HepG2 (cell line): ENCODE data around the gene VPS26B. TPM values are rescaled to one million over a fixed set of nuclear protein-coding genes. Genes with fewer than 3 reads are reported as not detected.

Experiments
- CAMTA2 ChIP-seq: sonication (generic); formaldehyde crosslinking; IDR thresholded peaks from 2 replicates; pipeline ENCODE4 v1.4.0; 2020; ENCODE audit warnings: mild to moderate bottlenecking, missing genetic modification reagents, borderline replicate concordance
- CHCHD3 ChIP-seq: sonication (generic); formaldehyde crosslinking; IDR thresholded peaks from 2 replicates; pipeline ENCODE4 v1.8.0; 2022; ENCODE audit warnings: mild to moderate bottlenecking, missing genetic modification reagents, moderate library complexity
- ESRRA ChIP-seq: sonication (generic); formaldehyde crosslinking; IDR thresholded peaks from 2 replicates; pipeline ENCODE4 v1.5.1; 2020; ENCODE audit warnings: mild to moderate bottlenecking, low read depth, missing genetic modification reagents
- HMGA1 ChIP-seq: sonication (generic); formaldehyde crosslinking; conservative IDR thresholded peaks from 2 replicates; pipeline ENCODE4 v1.4.0; 2020; ENCODE audit warnings: missing genetic modification reagents
- HOXA3 ChIP-seq: sonication (generic); formaldehyde crosslinking; IDR thresholded peaks from 2 replicates; pipeline ENCODE4 v1.5.0; 2020; ENCODE audit warnings: missing genetic modification reagents
- NFE2L2 ChIP-seq: fragments of 150-350 bp; IDR thresholded peaks from 2 replicates; pipeline ENCODE4 v1.6.1; 2014; ENCODE audit warnings: low read length
- NR2F6 ChIP-seq, 2 experiments: IDR thresholded peaks; 2 replicates each; pipeline ENCODE4 v1.6.1; 2016; ENCODE audit warnings: antibody characterized with exemption in 1 of 2, mild to moderate bottlenecking in 1 of 2
- PAWR ChIP-seq: sonication (generic); formaldehyde crosslinking; IDR thresholded peaks from 2 replicates; pipeline ENCODE4 v1.4.0; 2020; ENCODE audit warnings: missing genetic modification reagents, mild to moderate bottlenecking, borderline replicate concordance
- PHF5A ChIP-seq: IDR thresholded peaks from one replicate; pipeline ENCODE4 v1.6.1; 2018; ENCODE audit warnings: low read depth, missing genetic modification reagents; ENCODE audit not compliant: unreplicated experiment
- POLR2A ChIP-seq, 2 experiments: IDR thresholded peaks; 2 replicates each; pipeline ENCODE4 v1.6.1; 2011; ENCODE audit warnings: low read depth in 2 of 2, low read length in 2 of 2, mild to moderate bottlenecking in 1 of 2, moderate library complexity in 1 of 2; ENCODE audit not compliant: insufficient read depth in 1 of 2
- RFXAP ChIP-seq: sonication (generic); formaldehyde crosslinking; IDR thresholded peaks from 2 replicates; pipeline ENCODE4 v1.4.0; 2020; ENCODE audit warnings: missing genetic modification reagents, borderline replicate concordance
- SALL1 ChIP-seq: sonication (generic); formaldehyde crosslinking; IDR thresholded peaks from 2 replicates; pipeline ENCODE4 v1.8.0; 2022; ENCODE audit warnings: mild to moderate bottlenecking, missing genetic modification reagents
- TGIF2 ChIP-seq: IDR thresholded peaks from 2 replicates; pipeline ENCODE4 v1.6.1; 2016; ENCODE audit warnings: control low read depth, missing compliant biosample characterization
- TP53 ChIP-seq: sonication (generic); formaldehyde crosslinking; conservative IDR thresholded peaks from 2 replicates; pipeline ENCODE4 v1.4.0; 2020; ENCODE audit warnings: missing genetic modification reagents
- ZBTB21 ChIP-seq: sonication (generic); formaldehyde crosslinking; IDR thresholded peaks from 2 replicates; pipeline ENCODE4 v1.4.0; 2020; ENCODE audit warnings: missing genetic modification reagents
- ZNF333 ChIP-seq: sonication (generic); formaldehyde crosslinking; IDR thresholded peaks from 2 replicates; pipeline ENCODE4 v1.4.0; 2020; ENCODE audit warnings: mild to moderate bottlenecking, missing genetic modification reagents, borderline replicate concordance
- polyA plus RNA-seq, 8 experiments: library from polyadenylated mRNA; depleted of rRNA in 3 of 8; stranded (reverse) in 7 of 8; unstranded in 1 of 8; fragments of >200 nt; fragmentation: Illumina TruSeq in 4 of 8; extraction: Trizol in 4 of 8; gene quantifications; 2 replicates each; pipeline versions ENCODE4 v1.2.1 to v1.2.3, GENCODE V29; 2011 to 2016; ENCODE audit warnings: low read depth in 4 of 8, missing spikeins in 1 of 8, mixed read lengths in 1 of 8; ENCODE audit not compliant: insufficient read depth in 1 of 8
- total RNA-seq, 5 experiments: library from RNA; depleted of rRNA; stranded (reverse); fragments of >200 nt; fragmentation: Illumina TruSeq; extraction: Trizol; gene quantifications; 2 replicates each; pipeline ENCODE4 v1.2.3, GENCODE V29; 2016; ENCODE audit warnings: low read depth in 1 of 5
- TF ChIP-seq, protein P1 (sequence below): sonication (generic); formaldehyde crosslinking; IDR thresholded peaks from 2 replicates; pipeline ENCODE4 v1.4.0; 2020; ENCODE audit warnings: missing genetic modification reagents
- TF ChIP-seq, protein P2 (sequence below), 2 experiments: fragments of 450-650 bp in 1 of 2; sonication (generic) in 1 of 2; formaldehyde crosslinking in 1 of 2; IDR thresholded peaks; 2 replicates each; pipeline versions ENCODE4 v1.6.1 to v1.8.0; 2016 to 2022; ENCODE audit warnings: antibody characterized with exemption in 1 of 2, mild to moderate bottlenecking in 1 of 2, missing genetic modification reagents in 1 of 2
- TF ChIP-seq, protein P3 (sequence below): sonication (generic); formaldehyde crosslinking; IDR thresholded peaks from 2 replicates; pipeline ENCODE4 v1.5.1; 2020; ENCODE audit warnings: missing genetic modification reagents, mild to moderate bottlenecking, borderline replicate concordance

VPS26B gene
- total and polyA plus RNA-seq, 2 of the 13 experiments (the other 11 are each of a cell fraction or from before 2014, with no cell fraction given): 20.2 to 23.2 TPM

DNA sequence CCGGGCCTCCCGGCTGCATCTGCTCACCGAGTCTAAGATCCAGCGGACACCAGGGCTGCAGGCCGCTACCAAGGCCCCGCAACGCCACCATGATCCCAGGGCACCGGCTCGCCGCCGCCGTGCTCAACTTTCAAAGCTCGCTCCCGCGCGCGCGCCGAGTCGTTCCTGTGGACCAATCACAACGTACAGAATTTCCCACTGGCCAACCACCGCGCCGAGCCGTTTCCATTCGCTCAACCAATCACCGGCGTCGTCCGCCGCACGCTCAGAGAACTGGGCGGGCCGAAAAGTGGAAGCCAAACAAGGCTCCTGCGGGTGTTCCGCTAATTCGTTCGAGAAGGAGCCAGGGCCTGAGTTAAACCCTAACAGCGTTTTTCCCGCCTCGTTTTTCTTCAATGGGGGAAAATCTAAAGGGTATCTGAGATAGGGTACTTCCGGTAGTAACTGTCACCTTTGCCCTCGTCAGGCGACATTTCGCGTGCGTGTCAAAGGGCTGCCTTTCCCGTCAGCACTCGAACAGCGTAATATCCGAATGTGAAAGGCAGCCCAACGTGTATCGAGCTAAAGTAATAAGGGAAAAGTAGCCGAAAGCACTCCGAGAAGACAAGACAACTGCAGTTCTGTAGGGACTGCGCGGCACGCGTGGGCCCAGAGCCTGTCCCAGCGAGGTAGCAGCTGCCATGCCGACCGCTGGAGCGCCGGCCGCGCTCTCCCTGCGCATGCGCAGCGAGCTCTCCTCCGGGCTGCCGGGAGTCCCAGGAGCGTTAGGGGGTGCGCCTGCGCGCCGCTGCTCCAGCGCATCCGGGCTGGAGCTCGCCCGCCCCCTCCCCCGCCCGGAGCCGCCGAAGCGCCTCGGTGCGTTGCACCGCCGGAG is at the start of gene VPS26B, which contains the start of gene NCAPD3 (continued):
- TF ChIP-seq, protein P1, sequence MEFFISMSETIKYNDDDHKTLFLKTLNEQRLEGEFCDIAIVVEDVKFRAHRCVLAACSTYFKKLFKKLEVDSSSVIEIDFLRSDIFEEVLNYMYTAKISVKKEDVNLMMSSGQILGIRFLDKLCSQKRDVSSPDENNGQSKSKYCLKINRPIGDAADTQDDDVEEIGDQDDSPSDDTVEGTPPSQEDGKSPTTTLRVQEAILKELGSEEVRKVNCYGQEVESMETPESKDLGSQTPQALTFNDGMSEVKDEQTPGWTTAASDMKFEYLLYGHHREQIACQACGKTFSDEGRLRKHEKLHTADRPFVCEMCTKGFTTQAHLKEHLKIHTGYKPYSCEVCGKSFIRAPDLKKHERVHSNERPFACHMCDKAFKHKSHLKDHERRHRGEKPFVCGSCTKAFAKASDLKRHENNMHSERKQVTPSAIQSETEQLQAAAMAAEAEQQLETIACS: peak; percentile 89
- TF ChIP-seq ESRRA (CRISPR knock-in tag) (no peak; the same call in 1 of the 2 replicates), NFE2L2 (no peak), HOXA3 (0 out of 2 replicates have a peak, but pooled peaks have one; percentile 17), TGIF2 (CRISPR knock-in tag) (peak; percentile 84), CAMTA2 (CRISPR knock-in tag) (peak; percentile 71; the same call in 1 of the 2 replicates), PHF5A (CRISPR knock-in tag) (no peak), NR2F6 (IDR thresholded peaks at IDR 0.05) (peak; percentile 55), NR2F6 (CRISPR knock-in tag; IDR thresholded peaks at IDR 0.05) (peak; percentile 53), CHCHD3 (CRISPR knock-in tag) (no peak), POLR2A (IDR thresholded peaks at IDR 0.05; ENCODE audit: insufficient read depth in 1 of 2, low read depth in 2 of 2, low read length in 2 of 2) (peak; percentile 95 to 98), PAWR (no peak), SALL1 (CRISPR knock-in tag) (peak; percentile 39), HMGA1 (CRISPR knock-in tag) (no peak), ZNF333 (CRISPR knock-in tag) (peak; percentile 50; the same call in 1 of the 2 replicates), RFXAP (CRISPR knock-in tag) (peak; percentile 71), ZBTB21 (CRISPR knock-in tag) (no peak), TP53 (CRISPR knock-in tag) (peak; percentile 78)
- TF ChIP-seq, protein P2, sequence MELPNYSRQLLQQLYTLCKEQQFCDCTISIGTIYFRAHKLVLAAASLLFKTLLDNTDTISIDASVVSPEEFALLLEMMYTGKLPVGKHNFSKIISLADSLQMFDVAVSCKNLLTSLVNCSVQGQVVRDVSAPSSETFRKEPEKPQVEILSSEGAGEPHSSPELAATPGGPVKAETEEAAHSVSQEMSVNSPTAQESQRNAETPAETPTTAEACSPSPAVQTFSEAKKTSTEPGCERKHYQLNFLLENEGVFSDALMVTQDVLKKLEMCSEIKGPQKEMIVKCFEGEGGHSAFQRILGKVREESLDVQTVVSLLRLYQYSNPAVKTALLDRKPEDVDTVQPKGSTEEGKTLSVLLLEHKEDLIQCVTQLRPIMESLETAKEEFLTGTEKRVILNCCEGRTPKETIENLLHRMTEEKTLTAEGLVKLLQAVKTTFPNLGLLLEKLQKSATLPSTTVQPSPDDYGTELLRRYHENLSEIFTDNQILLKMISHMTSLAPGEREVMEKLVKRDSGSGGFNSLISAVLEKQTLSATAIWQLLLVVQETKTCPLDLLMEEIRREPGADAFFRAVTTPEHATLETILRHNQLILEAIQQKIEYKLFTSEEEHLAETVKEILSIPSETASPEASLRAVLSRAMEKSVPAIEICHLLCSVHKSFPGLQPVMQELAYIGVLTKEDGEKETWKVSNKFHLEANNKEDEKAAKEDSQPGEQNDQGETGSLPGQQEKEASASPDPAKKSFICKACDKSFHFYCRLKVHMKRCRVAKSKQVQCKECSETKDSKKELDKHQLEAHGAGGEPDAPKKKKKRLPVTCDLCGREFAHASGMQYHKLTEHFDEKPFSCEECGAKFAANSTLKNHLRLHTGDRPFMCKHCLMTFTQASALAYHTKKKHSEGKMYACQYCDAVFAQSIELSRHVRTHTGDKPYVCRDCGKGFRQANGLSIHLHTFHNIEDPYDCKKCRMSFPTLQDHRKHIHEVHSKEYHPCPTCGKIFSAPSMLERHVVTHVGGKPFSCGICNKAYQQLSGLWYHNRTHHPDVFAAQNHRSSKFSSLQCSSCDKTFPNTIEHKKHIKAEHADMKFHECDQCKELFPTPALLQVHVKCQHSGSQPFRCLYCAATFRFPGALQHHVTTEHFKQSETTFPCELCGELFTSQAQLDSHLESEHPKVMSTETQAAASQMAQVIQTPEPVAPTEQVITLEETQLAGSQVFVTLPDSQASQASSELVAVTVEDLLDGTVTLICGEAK (IDR thresholded peaks at IDR 0.05): no peak
- TF ChIP-seq, protein P2 (CRISPR knock-in tag; IDR thresholded peaks at IDR 0.05): peak; percentile 75; the same call in 1 of the 2 replicates
- TF ChIP-seq, protein P3, sequence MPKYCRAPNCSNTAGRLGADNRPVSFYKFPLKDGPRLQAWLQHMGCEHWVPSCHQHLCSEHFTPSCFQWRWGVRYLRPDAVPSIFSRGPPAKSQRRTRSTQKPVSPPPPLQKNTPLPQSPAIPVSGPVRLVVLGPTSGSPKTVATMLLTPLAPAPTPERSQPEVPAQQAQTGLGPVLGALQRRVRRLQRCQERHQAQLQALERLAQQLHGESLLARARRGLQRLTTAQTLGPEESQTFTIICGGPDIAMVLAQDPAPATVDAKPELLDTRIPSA (CRISPR knock-in tag): 0 out of 2 replicates have a peak, but pooled peaks have one; percentile 54
